Measurements from ENCODE around the gene GRIK5.

Gene GRIK5

DNA sequence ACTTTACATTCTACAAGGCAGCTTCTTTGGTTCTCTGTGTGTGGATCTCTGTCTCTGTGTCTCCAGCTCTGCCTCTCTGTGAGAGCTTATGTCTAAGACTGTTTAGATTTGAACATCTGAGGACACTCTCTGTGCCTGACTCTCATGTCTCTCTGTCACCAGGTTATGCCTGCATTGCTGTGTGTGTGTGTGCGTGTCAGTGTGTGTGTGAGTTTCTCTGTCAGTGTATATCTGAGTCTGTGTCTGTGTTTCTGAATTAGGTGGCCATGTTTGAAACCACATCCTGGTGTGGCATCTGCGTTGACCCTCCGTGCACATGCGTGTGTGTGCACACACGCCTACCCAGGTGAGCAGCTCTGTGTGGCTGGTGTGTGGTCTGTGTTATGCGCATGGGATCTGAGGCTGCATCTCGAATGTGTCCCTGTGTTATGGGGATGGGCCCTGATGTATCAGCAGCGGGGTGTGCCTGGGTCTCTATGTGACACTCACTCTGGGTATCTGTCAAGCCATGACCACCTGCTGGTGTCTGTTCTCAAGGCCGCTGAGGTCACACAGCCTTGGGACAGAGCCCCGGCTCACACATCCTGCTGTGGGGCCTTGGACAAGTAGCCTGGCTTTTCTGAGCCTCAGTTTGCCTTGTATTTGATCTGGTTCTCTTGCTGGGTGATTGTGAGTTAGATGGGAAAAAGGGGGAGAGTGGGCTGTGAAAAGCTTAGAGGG, 82.7 kb downstream of the GRIK5 start:
- Histone ChIP-seq H3K9me3 (ENCODE audit: insufficient read depth, low read depth, low read length) (no peaks in the 10 kb centered on the region), H2AFZ (ENCODE audit: low read length) (no peak overlapping the region), H3K27me3 (ENCODE audit: insufficient read depth, low read length, poor library complexity, severe bottlenecking) (no peaks in the 10 kb centered on the region), H3K4me2 (ENCODE audit: low read depth, low read length, poor library complexity, severe bottlenecking) (no peak overlapping the region), H3K4me3 (ENCODE audit: low read length, poor library complexity, severe bottlenecking) (no peak overlapping the region), H3K79me2 (ENCODE audit: insufficient read depth, low read length) (no peaks in the 10 kb centered on the region), H3K36me3 (ENCODE audit: insufficient read depth, low read length) (peaks cover 5% of the 10 kb centered on the region; the same call in 1 of the 2 replicates), H3K4me1 (ENCODE audit: insufficient read depth, low read length, poor library complexity, severe bottlenecking) (no peaks in the 10 kb centered on the region), H3K9ac (ENCODE audit: low read depth, low read length, poor library complexity, severe bottlenecking) (no peak overlapping the region), H3F3A (ENCODE audit: low read depth) (no peaks in the 10 kb centered on the region), H3K9me2 (replicated peaks; ENCODE audit: low read depth, low read length) (no peaks in the 10 kb centered on the region), H4K20me1 (ENCODE audit: insufficient read depth, low read length, poor library complexity, severe bottlenecking) (no peaks in the 10 kb centered on the region)
- TF ChIP-seq, protein P1, sequence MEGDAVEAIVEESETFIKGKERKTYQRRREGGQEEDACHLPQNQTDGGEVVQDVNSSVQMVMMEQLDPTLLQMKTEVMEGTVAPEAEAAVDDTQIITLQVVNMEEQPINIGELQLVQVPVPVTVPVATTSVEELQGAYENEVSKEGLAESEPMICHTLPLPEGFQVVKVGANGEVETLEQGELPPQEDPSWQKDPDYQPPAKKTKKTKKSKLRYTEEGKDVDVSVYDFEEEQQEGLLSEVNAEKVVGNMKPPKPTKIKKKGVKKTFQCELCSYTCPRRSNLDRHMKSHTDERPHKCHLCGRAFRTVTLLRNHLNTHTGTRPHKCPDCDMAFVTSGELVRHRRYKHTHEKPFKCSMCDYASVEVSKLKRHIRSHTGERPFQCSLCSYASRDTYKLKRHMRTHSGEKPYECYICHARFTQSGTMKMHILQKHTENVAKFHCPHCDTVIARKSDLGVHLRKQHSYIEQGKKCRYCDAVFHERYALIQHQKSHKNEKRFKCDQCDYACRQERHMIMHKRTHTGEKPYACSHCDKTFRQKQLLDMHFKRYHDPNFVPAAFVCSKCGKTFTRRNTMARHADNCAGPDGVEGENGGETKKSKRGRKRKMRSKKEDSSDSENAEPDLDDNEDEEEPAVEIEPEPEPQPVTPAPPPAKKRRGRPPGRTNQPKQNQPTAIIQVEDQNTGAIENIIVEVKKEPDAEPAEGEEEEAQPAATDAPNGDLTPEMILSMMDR (conservative IDR thresholded peaks at IDR 0.05; ENCODE audit: low read length), result no peak
- no peak for TF ChIP-seq EZH2phosphoT487 (IDR thresholded peaks at IDR 0.05; ENCODE audit: borderline replicate concordance)

DNA sequence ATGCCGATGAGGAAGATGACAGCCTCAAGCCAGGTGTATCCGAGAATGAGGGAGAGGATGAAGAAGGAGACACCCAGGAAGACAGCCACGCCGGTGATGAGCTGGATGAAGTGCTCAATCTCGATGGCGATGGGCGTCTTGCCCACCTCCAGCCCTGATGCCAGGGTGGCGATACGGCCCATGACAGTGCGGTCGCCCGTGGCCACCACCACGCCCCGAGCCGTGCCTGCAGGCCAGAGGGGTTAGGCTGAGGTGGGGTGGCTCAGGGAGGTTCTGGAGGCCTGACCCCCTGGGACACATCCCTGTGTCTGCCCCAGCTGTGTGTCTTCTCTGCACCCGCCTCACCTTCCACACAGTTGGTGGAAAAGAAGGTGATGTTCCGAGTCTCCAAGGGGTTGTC, 85.0 kb downstream of the GRIK5 start:
- Histone ChIP-seq H3K36me3 (ENCODE audit: insufficient read depth, low read length) (peaks cover 5% of the 10 kb centered on the region; the same call in 1 of the 2 replicates), H3K9me2 (replicated peaks; ENCODE audit: low read depth, low read length) (no peaks in the 10 kb centered on the region), H3K9ac (ENCODE audit: low read depth, low read length, poor library complexity, severe bottlenecking) (no peak overlapping the region), H3K27me3 (ENCODE audit: insufficient read depth, low read length, poor library complexity, severe bottlenecking) (no peaks in the 10 kb centered on the region), H3K4me2 (ENCODE audit: low read depth, low read length, poor library complexity, severe bottlenecking) (no peak overlapping the region), H3K4me3 (ENCODE audit: low read length, poor library complexity, severe bottlenecking) (no peak overlapping the region), H3K9me3 (ENCODE audit: insufficient read depth, low read depth, low read length) (no peaks in the 10 kb centered on the region), H3K4me1 (ENCODE audit: insufficient read depth, low read length, poor library complexity, severe bottlenecking) (no peaks in the 10 kb centered on the region), H3F3A (ENCODE audit: low read depth) (no peaks in the 10 kb centered on the region), H3K79me2 (ENCODE audit: insufficient read depth, low read length) (no peaks in the 10 kb centered on the region), H2AFZ (ENCODE audit: low read length) (no peak overlapping the region), H4K20me1 (ENCODE audit: insufficient read depth, low read length, poor library complexity, severe bottlenecking) (no peaks in the 10 kb centered on the region)
- TF ChIP-seq, protein P1 (conservative IDR thresholded peaks at IDR 0.05; ENCODE audit: low read length), result no peak
- TF ChIP-seq EZH2phosphoT487 (IDR thresholded peaks at IDR 0.05; ENCODE audit: borderline replicate concordance), result no peak

DNA sequence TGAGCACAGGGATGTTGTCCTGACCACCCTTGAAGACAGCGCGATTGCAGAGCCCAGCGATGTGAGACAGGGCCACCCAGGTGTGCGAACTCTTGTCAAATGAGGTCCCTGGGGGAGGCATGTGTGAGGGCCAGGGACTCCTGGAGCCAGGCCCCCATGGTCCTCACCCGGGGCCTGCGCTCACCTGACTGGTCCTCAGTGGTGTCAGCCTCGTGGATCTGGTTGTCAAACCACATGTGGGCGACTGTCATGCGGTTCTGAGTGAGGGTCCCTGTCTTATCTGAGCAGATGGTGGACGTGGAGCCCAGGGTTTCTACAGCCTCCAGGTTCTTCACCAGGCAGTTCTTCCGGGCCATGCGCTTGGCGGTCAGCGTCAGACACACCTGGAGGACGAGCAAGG, 88.3 kb downstream of the GRIK5 start:
- H3K36me3 ChIP-seq (ENCODE audit: insufficient read depth, low read length), result no peaks in the 10 kb centered on the region

More for the DNA sequence above, 88.3 kb downstream of the GRIK5 start:
- TF ChIP-seq, protein P1 (conservative IDR thresholded peaks at IDR 0.05; ENCODE audit: low read length), result no peak
- no peak for TF ChIP-seq EZH2phosphoT487 (IDR thresholded peaks at IDR 0.05; ENCODE audit: borderline replicate concordance)
- Histone ChIP-seq H3K27me3 (ENCODE audit: insufficient read depth, low read length, poor library complexity, severe bottlenecking) (no peaks in the 10 kb centered on the region), H3F3A (ENCODE audit: low read depth) (no peaks in the 10 kb centered on the region), H3K4me1 (ENCODE audit: insufficient read depth, low read length, poor library complexity, severe bottlenecking) (no peaks in the 10 kb centered on the region), H4K20me1 (ENCODE audit: insufficient read depth, low read length, poor library complexity, severe bottlenecking) (no peaks in the 10 kb centered on the region), H3K9me3 (ENCODE audit: insufficient read depth, low read depth, low read length) (no peaks in the 10 kb centered on the region), H3K9ac (ENCODE audit: low read depth, low read length, poor library complexity, severe bottlenecking) (no peak overlapping the region), H2AFZ (ENCODE audit: low read length) (no peak overlapping the region), H3K4me2 (ENCODE audit: low read depth, low read length, poor library complexity, severe bottlenecking) (no peak overlapping the region), H3K79me2 (ENCODE audit: insufficient read depth, low read length) (no peaks in the 10 kb centered on the region), H3K4me3 (ENCODE audit: low read length, poor library complexity, severe bottlenecking) (no peak overlapping the region), H3K9me2 (replicated peaks; ENCODE audit: low read depth, low read length) (no peaks in the 10 kb centered on the region)
